ENCODE results near the gene AP2A1.

Gene AP2A1

DNA sequence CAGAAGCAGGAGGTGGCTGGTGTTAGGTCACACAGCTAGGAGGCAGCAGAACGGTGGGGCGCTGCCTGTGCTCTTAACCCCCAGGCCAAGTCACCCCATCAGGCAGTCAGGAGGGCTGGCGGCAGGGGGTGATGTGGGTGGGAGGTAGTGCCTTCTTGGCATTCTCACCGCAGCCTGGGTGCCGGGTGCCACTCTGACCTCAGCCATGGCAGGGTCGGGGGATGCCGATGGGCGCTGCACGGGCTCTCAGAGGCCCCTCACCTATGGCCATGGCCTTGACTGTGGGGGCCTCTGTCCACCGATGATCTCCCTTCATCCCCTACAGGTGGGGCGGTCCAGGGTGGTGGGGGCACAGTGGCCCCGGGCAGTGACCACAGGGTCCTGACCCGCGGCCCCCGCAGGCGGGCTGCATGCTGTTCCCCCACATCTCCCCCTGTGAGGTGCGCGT is 89.8 kb downstream of the AP2A1 start:
- no peak for DNase-seq (ENCODE audit: low read depth)

Data from stimulated activated CD8-positive, alpha-beta memory T cell treated with anti-CD3 and anti-CD28 coated beads, Interleukin-15, amount 100 ng/mL, for 24 hours (primary cell).